ENCODE results near the gene NEDD4.
"Not testable (repeated sequence)": the region's sequence is repeated elsewhere in the genome, so short reads cannot be mapped to it uniquely, and the experiment has no call there.

NEDD4 gene

GRCh38 chr15:55796321-55796965, 197.0 kb downstream of the NEDD4 start:
- DNase-seq (ENCODE audit: low spot score), result peak; percentile 29
- H3K27ac ChIP-seq, result no peak overlapping the region
- ChIA-PET POLR2A (ENCODE audit: low non-redundant PET) (no interaction called here), CTCF (interaction anchor here (0.7 kb wide), 1 partner anchor 268 kb away, joined by 3 read pairs; no protein-coding TSS in a partner anchor)
- TF ChIP-seq CTCF (conservative IDR thresholded peaks at IDR 0.05; ENCODE audit: low read depth), result no peak

GRCh38 chr15:55795031-55795430, 198.4 kb downstream of the NEDD4 start:
- CTCF ChIA-PET, result interaction anchor here (0.5 kb wide), 1 partner anchor 103 kb away, joined by 4 read pairs; no protein-coding TSS in a partner anchor
- no peak overlapping the region for H3K27ac ChIP-seq
- POLR2A ChIA-PET (ENCODE audit: low non-redundant PET), result no interaction called here
- DNase-seq (ENCODE audit: low spot score), result no peak
- no peak for TF ChIP-seq CTCF (conservative IDR thresholded peaks at IDR 0.05; ENCODE audit: low read depth)

GRCh38 chr15:55791551-55792400, 201.6 kb downstream of the NEDD4 start:
- H3K27ac ChIP-seq, result 0 out of 2 replicates have a peak overlapping the region, but pooled peaks have one; percentile 0
- peak; percentile 51 for DNase-seq (ENCODE audit: low spot score)
- ChIA-PET POLR2A (ENCODE audit: low non-redundant PET) (no interaction called here), CTCF (no interaction called here)
- no peak for TF ChIP-seq CTCF (conservative IDR thresholded peaks at IDR 0.05; ENCODE audit: low read depth)

- POLR2A ChIA-PET (ENCODE audit: low non-redundant PET), result no interaction called here
- DNase-seq (ENCODE audit: low spot score), result no peak
- CTCF ChIA-PET, result interaction anchor here (0.6 to 1.1 kb wide), 2 partner anchors 15 to 27 kb away, joined by 3 read pairs; no protein-coding TSS in a partner anchor
Measured at GRCh38 chr15:55789066-55789660, 204.2 kb downstream of the NEDD4 start.

GRCh38 chr15:55786341-55786740, 207.1 kb downstream of the NEDD4 start:
- POLR2A ChIA-PET (ENCODE audit: low non-redundant PET), result no interaction called here
- no peak for TF ChIP-seq CTCF (conservative IDR thresholded peaks at IDR 0.05; ENCODE audit: low read depth)
- CTCF ChIA-PET, result no interaction called here
- no peak for DNase-seq (ENCODE audit: low spot score)
- H3K27ac ChIP-seq, result no peak overlapping the region

More at GRCh38 chr15:55789066-55789660, 204.2 kb downstream of the NEDD4 start:
- peak; percentile 70 for TF ChIP-seq CTCF (conservative IDR thresholded peaks at IDR 0.05; ENCODE audit: low read depth)
- no peak overlapping the region for H3K27ac ChIP-seq

- POLR2A ChIA-PET (ENCODE audit: low non-redundant PET); DNase-seq (ENCODE audit: low spot score); H3K27ac ChIP-seq: not testable (repeated sequence)
- CTCF ChIA-PET, result interaction anchor here (0.6 kb wide), 1 partner anchor 283 kb away, joined by 3 read pairs; no protein-coding TSS in a partner anchor
Measured at GRCh38 chr15:55785593-55785992, 207.8 kb downstream of the NEDD4 start.
